ENCODE measurements around the gene FABP7.

FABP7 gene

GRCh38 chr6:122797537-122797936 is 18.0 kb downstream of the FABP7 start:
- H3K4me1 ChIP-seq (ENCODE audit: control insufficient read depth, insufficient read depth, low read length, unreplicated experiment) = peaks cover 28% of the 10 kb centered on the region
- no peaks in the 10 kb centered on the region for H3K36me3 ChIP-seq (ENCODE audit: insufficient read depth, low read length)
- H2AFZ ChIP-seq (ENCODE audit: low read length, unreplicated experiment) = no peak overlapping the region
- H3K27ac ChIP-seq (ENCODE audit: low read depth, low read length) = peak overlapping the region; percentile 59
- H3K27me3 ChIP-seq (ENCODE audit: insufficient read depth, low read length) = no peaks in the 10 kb centered on the region
- H3K79me2 ChIP-seq (ENCODE audit: control insufficient read depth, insufficient read depth, low read length, unreplicated experiment) = no peaks in the 10 kb centered on the region
- H3K4me3 ChIP-seq (ENCODE audit: low read depth, low read length) = 0 out of 2 replicates have a peak overlapping the region, but pooled peaks have one; percentile 3

DNA sequence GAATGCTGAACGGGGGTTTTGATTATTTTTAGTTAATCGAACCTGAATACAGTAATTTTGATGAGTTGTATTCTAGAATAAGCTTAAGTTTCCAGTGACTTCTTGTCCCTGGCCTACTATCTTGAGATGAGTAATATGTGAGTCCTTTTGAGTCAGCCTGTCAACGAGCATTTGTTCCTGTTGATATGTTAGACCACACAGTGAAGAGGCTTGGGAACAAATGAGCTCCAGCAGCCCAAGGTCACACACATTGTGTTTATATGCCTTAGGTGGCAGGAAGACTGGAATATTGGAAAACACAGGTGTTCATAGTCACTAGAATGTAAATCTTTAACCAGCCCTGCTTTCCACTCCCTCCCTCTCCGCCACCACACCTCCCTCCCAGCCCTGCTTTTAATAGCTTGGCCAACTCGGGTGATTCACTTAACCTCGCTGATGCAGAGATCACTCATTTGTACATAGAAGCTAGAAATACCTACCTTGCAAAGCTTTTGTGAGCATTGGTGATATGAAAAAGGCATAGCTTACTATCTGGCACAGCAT is 18.7 kb downstream of the FABP7 start:
- Histone ChIP-seq H3K36me3 (ENCODE audit: insufficient read depth, low read length) (no peaks in the 10 kb centered on the region), H3K79me2 (ENCODE audit: control insufficient read depth, insufficient read depth, low read length, unreplicated experiment) (no peaks in the 10 kb centered on the region), H3K4me1 (ENCODE audit: control insufficient read depth, insufficient read depth, low read length, unreplicated experiment) (peaks cover 28% of the 10 kb centered on the region), H3K27ac (ENCODE audit: low read depth, low read length) (peak overlapping the region; percentile 59), H3K4me3 (ENCODE audit: low read depth, low read length) (peak overlapping the region; percentile 45; the same call in 1 of the 2 replicates), H3K27me3 (ENCODE audit: insufficient read depth, low read length) (no peaks in the 10 kb centered on the region), H2AFZ (ENCODE audit: low read length, unreplicated experiment) (peak overlapping the region; percentile 84)

DNA sequence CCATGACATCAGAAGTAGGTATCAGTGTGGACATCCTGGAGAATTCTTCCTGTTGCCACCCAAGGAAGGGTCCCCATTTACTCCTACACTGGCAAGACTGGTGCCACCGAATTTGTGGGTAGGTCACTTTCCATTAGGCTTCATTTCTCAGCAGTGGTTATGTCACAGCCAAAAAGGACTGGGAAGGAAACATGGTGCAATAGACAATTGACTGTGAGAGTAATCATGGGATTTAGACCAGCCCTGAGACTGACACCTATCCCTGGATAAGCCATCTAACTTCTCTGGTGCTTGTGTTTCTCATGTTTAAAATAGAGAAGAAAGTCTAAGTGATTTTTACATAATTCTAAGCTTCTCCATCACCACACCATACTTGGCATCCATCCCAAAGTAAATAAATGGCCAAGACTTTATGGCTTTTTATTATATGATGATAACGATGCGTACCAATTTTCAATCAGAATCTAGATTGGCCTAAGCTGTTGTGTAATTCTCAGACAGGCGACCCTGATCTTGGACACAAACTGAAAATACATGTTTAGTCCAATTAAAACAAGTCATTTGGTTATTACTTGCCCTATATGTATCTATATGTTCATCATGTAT is 19.7 kb downstream of the FABP7 start:
- H3K79me2 ChIP-seq (ENCODE audit: control insufficient read depth, insufficient read depth, low read length, unreplicated experiment) = no peaks in the 10 kb centered on the region
- no peak overlapping the region for H2AFZ ChIP-seq (ENCODE audit: low read length, unreplicated experiment)
- no peak overlapping the region for H3K27ac ChIP-seq (ENCODE audit: low read depth, low read length)
- H3K4me1 ChIP-seq (ENCODE audit: control insufficient read depth, insufficient read depth, low read length, unreplicated experiment) = peaks cover 28% of the 10 kb centered on the region
- H3K27me3 ChIP-seq (ENCODE audit: insufficient read depth, low read length) = no peaks in the 10 kb centered on the region
- no peaks in the 10 kb centered on the region for H3K36me3 ChIP-seq (ENCODE audit: insufficient read depth, low read length)
- no peak overlapping the region for H3K4me3 ChIP-seq (ENCODE audit: low read depth, low read length)

GRCh38 chr6:122799916-122800686 is 20.6 kb downstream of the FABP7 start:
- Histone ChIP-seq H3K36me3 (ENCODE audit: insufficient read depth, low read length) (no peaks in the 10 kb centered on the region), H3K27me3 (ENCODE audit: insufficient read depth, low read length) (no peaks in the 10 kb centered on the region), H3K27ac (ENCODE audit: low read depth, low read length) (no peak overlapping the region), H3K4me3 (ENCODE audit: low read depth, low read length) (no peak overlapping the region), H3K79me2 (ENCODE audit: control insufficient read depth, insufficient read depth, low read length, unreplicated experiment) (no peaks in the 10 kb centered on the region), H2AFZ (ENCODE audit: low read length, unreplicated experiment) (no peak overlapping the region), H3K4me1 (ENCODE audit: control insufficient read depth, insufficient read depth, low read length, unreplicated experiment) (peaks cover 28% of the 10 kb centered on the region)

- Histone ChIP-seq H3K79me2 (ENCODE audit: control insufficient read depth, insufficient read depth, low read length, unreplicated experiment) (no peaks in the 10 kb centered on the region), H3K27ac (ENCODE audit: low read depth, low read length) (no peak overlapping the region), H3K4me1 (ENCODE audit: control insufficient read depth, insufficient read depth, low read length, unreplicated experiment) (peaks cover 28% of the 10 kb centered on the region), H3K4me3 (ENCODE audit: low read depth, low read length) (no peak overlapping the region), H3K27me3 (ENCODE audit: insufficient read depth, low read length) (no peaks in the 10 kb centered on the region), H2AFZ (ENCODE audit: low read length, unreplicated experiment) (no peak overlapping the region), H3K36me3 (ENCODE audit: insufficient read depth, low read length) (no peaks in the 10 kb centered on the region)
Measured at GRCh38 chr6:122800906-122801305, 21.4 kb downstream of the FABP7 start.

- Histone ChIP-seq H3K4me3 (ENCODE audit: low read depth, low read length) (no peak overlapping the region), H3K27me3 (ENCODE audit: insufficient read depth, low read length) (no peaks in the 10 kb centered on the region), H2AFZ (ENCODE audit: low read length, unreplicated experiment) (no peak overlapping the region), H3K4me1 (ENCODE audit: control insufficient read depth, insufficient read depth, low read length, unreplicated experiment) (peaks cover 28% of the 10 kb centered on the region), H3K27ac (ENCODE audit: low read depth, low read length) (no peak overlapping the region), H3K36me3 (ENCODE audit: insufficient read depth, low read length) (no peaks in the 10 kb centered on the region), H3K79me2 (ENCODE audit: control insufficient read depth, insufficient read depth, low read length, unreplicated experiment) (no peaks in the 10 kb centered on the region)
Measured at GRCh38 chr6:122801397-122801796, 21.9 kb downstream of the FABP7 start.

- no peak overlapping the region for H3K27ac ChIP-seq (ENCODE audit: low read depth, low read length)
- no peak overlapping the region for H3K4me3 ChIP-seq (ENCODE audit: low read depth, low read length)
- H3K27me3 ChIP-seq (ENCODE audit: insufficient read depth, low read length) = no peaks in the 10 kb centered on the region
- H3K4me1 ChIP-seq (ENCODE audit: control insufficient read depth, insufficient read depth, low read length, unreplicated experiment) = peaks cover 18% of the 10 kb centered on the region
- no peak overlapping the region for H2AFZ ChIP-seq (ENCODE audit: low read length, unreplicated experiment)
- no peaks in the 10 kb centered on the region for H3K36me3 ChIP-seq (ENCODE audit: insufficient read depth, low read length)
- no peaks in the 10 kb centered on the region for H3K79me2 ChIP-seq (ENCODE audit: control insufficient read depth, insufficient read depth, low read length, unreplicated experiment)
Measured at GRCh38 chr6:122803171-122803661, 23.7 kb downstream of the FABP7 start.

DNA sequence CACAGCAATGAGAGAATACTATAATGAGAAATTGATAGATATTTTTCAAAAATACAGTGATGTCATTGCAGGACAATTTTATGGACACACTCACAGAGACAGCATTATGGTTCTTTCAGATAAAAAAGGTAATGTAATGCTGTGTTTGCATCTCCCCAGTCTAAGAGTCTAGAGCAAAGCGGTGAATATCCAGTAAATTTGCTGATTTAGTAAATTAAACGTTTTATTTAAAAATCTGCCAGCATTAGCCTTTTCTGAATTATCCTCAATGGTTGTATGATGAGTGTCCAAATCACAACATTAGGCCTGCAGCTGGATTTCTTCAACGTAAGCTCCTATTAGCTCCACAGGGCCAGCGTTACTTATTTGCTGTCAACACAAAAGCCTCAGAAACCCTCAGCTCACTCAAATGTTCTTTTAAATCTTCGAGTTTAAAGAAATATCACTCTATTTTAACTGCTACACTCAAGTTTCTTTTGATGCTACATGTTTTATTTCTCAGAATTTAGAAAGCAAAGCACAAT is 25.5 kb downstream of the FABP7 start:
- no peak overlapping the region for H3K27ac ChIP-seq (ENCODE audit: low read depth, low read length)
- H3K27me3 ChIP-seq (ENCODE audit: insufficient read depth, low read length) = no peaks in the 10 kb centered on the region
- H3K4me1 ChIP-seq (ENCODE audit: control insufficient read depth, insufficient read depth, low read length, unreplicated experiment) = peaks cover 4% of the 10 kb centered on the region
- H3K79me2 ChIP-seq (ENCODE audit: control insufficient read depth, insufficient read depth, low read length, unreplicated experiment) = no peaks in the 10 kb centered on the region
- H3K36me3 ChIP-seq (ENCODE audit: insufficient read depth, low read length) = no peaks in the 10 kb centered on the region
- no peak overlapping the region for H3K4me3 ChIP-seq (ENCODE audit: low read depth, low read length)
- no peak overlapping the region for H2AFZ ChIP-seq (ENCODE audit: low read length, unreplicated experiment)

DNA sequence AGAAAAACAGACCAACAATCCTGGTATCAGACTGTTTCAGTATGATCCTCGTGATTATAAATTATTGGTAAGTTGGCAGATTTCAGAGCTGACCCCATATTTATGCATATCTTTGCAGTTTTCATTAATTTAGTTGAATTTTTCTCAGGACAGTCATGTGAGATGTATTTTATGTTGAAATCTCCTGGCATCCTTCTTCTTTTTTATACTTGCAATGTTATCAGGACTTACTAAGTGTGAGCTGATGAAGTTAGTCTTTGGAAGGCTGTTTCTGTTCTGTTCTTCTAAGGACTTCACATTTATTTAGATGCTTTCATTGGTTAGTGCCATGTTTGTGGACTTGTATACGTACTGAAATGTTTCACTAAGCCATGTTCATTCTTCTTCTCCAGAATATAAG is 26.8 kb downstream of the FABP7 start:
- no peaks in the 10 kb centered on the region for H3K79me2 ChIP-seq (ENCODE audit: control insufficient read depth, insufficient read depth, low read length, unreplicated experiment)
- H3K27me3 ChIP-seq (ENCODE audit: insufficient read depth, low read length) = no peaks in the 10 kb centered on the region
- H3K27ac ChIP-seq (ENCODE audit: low read depth, low read length) = no peak overlapping the region
- no peak overlapping the region for H3K4me3 ChIP-seq (ENCODE audit: low read depth, low read length)
- no peaks in the 10 kb centered on the region for H3K36me3 ChIP-seq (ENCODE audit: insufficient read depth, low read length)
- no peaks in the 10 kb centered on the region for H3K4me1 ChIP-seq (ENCODE audit: control insufficient read depth, insufficient read depth, low read length, unreplicated experiment)
- H2AFZ ChIP-seq (ENCODE audit: low read length, unreplicated experiment) = no peak overlapping the region

DNA sequence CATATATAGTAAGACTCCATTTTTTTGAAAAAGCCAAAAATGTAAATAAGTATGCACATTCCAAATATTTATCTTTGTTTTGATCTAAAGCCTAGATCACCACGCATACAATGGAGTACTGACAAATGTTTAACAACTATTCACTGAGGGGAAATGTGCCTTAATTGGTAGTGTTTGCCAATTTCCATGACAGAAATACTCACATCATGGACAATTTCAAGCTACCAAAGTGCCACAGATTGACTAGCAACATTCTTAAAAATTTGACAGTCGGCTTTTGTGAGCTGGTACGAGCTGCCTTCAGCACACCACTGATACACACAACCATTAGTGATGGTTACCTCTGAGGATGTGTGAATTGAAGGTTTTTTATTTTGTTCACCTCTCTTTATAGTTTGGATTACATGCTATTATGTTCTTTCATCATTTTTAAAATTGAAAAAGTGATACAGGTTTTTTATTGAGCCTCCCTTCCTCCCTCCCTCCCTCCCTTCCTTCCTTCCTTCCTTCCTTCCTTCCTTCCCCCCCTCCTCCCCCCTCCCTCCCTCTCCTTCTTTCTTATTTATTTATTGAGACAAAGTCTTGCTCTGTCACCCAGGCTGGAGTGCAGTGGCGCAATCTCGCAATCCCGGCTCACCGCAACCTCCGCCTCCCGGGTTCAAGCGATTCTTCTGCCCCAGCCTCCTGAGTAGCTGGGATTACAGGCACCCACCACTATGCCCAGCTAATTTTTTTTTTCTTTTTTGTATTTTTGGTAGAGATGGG is 28.8 kb downstream of the FABP7 start:
- Histone ChIP-seq H2AFZ (ENCODE audit: low read length, unreplicated experiment) (no peak overlapping the region), H3K36me3 (ENCODE audit: insufficient read depth, low read length) (no peaks in the 10 kb centered on the region), H3K4me1 (ENCODE audit: control insufficient read depth, insufficient read depth, low read length, unreplicated experiment) (no peaks in the 10 kb centered on the region), H3K27me3 (ENCODE audit: insufficient read depth, low read length) (no peaks in the 10 kb centered on the region), H3K4me3 (ENCODE audit: low read depth, low read length) (no peak overlapping the region), H3K27ac (ENCODE audit: low read depth, low read length) (no peak overlapping the region), H3K79me2 (ENCODE audit: control insufficient read depth, insufficient read depth, low read length, unreplicated experiment) (no peaks in the 10 kb centered on the region)
